ENCODE measurements around the gene HLA-F.

Gene HLA-F

DNA sequence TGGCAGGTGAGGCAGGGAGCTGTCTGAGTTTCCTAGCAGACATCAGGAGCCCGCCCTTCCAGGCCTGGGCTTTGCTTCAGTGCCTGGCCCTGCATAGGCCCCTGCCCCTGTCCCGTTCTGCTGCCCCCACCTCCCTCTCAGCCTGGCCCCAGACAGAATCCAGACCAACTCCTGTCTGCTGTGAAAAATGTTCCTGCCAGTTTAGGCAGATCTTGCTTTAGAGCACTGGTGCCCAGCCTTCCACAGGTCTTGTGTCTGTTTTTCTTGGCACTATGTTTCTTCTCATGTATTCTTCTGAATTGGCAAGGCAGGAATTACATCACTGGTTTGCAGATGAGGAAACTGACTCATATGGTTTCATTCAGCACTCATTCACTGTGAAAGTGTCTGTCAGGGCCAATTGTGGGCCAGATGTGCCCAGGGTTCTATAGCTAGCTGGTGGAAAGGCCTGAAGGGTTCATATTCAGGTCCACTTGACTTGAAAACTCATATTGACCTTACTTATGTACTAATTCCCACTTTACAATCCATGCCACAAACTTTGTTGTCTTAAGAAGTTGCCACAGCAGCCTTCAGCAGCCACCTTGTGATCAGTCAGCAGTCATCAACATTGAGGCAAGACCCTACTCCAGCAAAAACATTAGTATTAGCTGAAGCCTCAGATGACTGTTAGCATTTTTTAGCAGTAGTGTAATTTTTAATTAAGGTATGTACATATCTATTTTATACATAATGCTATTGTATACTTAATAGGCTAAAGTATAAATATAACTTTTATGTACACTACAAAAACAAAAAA lies 40.5 kb downstream of the HLA-F start (continued):
- TF ChIP-seq PRDM4 (tag by site-specific recombination; IDR thresholded peaks at IDR 0.05) (no peak), ZNF24 (tag by site-specific recombination; IDR thresholded peaks at IDR 0.05) (peak; percentile 83), ZNF335 (tag by site-specific recombination; conservative IDR thresholded peaks at IDR 0.05) (peak; percentile 90), RBAK (tag by site-specific recombination; IDR thresholded peaks at IDR 0.05) (no peak), ZNF571 (tag by site-specific recombination; IDR thresholded peaks at IDR 0.05) (no peak), ZNF18 (tag by site-specific recombination; IDR thresholded peaks at IDR 0.05) (no peak), GFI1B (tag by site-specific recombination; IDR thresholded peaks at IDR 0.05) (no peak), ZNF518A (tag by site-specific recombination; conservative IDR thresholded peaks at IDR 0.05; ENCODE audit: low read depth) (no peak; the same call in 1 of the 2 replicates), ZNF560 (tag by site-specific recombination; IDR thresholded peaks at IDR 0.05; ENCODE audit: borderline replicate concordance) (no peak), ZNF175 (tag by site-specific recombination; IDR thresholded peaks at IDR 0.05) (no peak), ZNF580 (tag by site-specific recombination; IDR thresholded peaks at IDR 0.05) (no peak), ZBTB8A (tag by site-specific recombination; IDR thresholded peaks at IDR 0.05) (no peak), ZNF629 (tag by site-specific recombination; IDR thresholded peaks at IDR 0.05) (peak; percentile 80), ZNF426 (tag by site-specific recombination; IDR thresholded peaks at IDR 0.05) (no peak), ZNF76 (tag by site-specific recombination; IDR thresholded peaks at IDR 0.05; ENCODE audit: borderline replicate concordance, low read depth) (no peak), ZNF600 (tag by site-specific recombination; IDR thresholded peaks at IDR 0.05) (peak; percentile 79), ZNF596 (tag by site-specific recombination; IDR thresholded peaks at IDR 0.05) (no peak), ZSCAN30 (tag by site-specific recombination; IDR thresholded peaks at IDR 0.05) (no peak), ZNF621 (tag by site-specific recombination; IDR thresholded peaks at IDR 0.05) (no peak), ZBTB17 (tag by site-specific recombination; IDR thresholded peaks at IDR 0.05) (0 out of 2 replicates have a peak, but pooled peaks have one; percentile 18), ZNF341 (tag by site-specific recombination; IDR thresholded peaks at IDR 0.05; ENCODE audit: low read depth) (no peak), ZNF121 (tag by site-specific recombination; IDR thresholded peaks at IDR 0.05) (no peak), TRIM28 (IDR thresholded peaks at IDR 0.05; ENCODE audit: borderline replicate concordance, low read length) (no peak), ZNF843 (tag by site-specific recombination; IDR thresholded peaks at IDR 0.05) (no peak)
- TF ChIP-seq, protein P1, sequence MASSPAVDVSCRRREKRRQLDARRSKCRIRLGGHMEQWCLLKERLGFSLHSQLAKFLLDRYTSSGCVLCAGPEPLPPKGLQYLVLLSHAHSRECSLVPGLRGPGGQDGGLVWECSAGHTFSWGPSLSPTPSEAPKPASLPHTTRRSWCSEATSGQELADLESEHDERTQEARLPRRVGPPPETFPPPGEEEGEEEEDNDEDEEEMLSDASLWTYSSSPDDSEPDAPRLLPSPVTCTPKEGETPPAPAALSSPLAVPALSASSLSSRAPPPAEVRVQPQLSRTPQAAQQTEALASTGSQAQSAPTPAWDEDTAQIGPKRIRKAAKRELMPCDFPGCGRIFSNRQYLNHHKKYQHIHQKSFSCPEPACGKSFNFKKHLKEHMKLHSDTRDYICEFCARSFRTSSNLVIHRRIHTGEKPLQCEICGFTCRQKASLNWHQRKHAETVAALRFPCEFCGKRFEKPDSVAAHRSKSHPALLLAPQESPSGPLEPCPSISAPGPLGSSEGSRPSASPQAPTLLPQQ (tag by site-specific recombination; IDR thresholded peaks at IDR 0.05): peak; percentile 45; the same call in 1 of the 2 replicates
- TF ChIP-seq, protein P2, sequence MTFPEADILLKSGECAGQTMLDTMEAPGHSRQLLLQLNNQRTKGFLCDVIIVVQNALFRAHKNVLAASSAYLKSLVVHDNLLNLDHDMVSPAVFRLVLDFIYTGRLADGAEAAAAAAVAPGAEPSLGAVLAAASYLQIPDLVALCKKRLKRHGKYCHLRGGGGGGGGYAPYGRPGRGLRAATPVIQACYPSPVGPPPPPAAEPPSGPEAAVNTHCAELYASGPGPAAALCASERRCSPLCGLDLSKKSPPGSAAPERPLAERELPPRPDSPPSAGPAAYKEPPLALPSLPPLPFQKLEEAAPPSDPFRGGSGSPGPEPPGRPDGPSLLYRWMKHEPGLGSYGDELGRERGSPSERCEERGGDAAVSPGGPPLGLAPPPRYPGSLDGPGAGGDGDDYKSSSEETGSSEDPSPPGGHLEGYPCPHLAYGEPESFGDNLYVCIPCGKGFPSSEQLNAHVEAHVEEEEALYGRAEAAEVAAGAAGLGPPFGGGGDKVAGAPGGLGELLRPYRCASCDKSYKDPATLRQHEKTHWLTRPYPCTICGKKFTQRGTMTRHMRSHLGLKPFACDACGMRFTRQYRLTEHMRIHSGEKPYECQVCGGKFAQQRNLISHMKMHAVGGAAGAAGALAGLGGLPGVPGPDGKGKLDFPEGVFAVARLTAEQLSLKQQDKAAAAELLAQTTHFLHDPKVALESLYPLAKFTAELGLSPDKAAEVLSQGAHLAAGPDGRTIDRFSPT (tag by site-specific recombination; IDR thresholded peaks at IDR 0.05): no peak
